Measurements from ENCODE around the gene SSR1.

DNA sequence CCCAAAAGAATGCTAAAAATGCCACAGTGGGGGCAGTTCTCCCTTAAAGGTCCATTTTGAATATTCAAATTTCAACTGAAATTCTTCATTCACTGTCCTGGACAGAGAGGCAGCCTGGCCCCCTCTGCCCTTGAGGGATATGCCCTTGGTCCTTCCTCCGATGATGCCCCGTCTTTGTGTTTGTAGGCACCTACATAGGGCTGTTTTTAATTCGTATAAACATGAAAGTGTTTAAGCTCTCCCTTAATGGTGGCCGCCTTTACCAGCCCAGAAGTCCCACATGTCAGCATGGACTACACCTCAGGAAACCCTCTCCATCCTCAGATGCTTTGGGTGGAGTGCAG is 70.2 kb downstream of the SSR1 start:
- TF ChIP-seq, protein P1, sequence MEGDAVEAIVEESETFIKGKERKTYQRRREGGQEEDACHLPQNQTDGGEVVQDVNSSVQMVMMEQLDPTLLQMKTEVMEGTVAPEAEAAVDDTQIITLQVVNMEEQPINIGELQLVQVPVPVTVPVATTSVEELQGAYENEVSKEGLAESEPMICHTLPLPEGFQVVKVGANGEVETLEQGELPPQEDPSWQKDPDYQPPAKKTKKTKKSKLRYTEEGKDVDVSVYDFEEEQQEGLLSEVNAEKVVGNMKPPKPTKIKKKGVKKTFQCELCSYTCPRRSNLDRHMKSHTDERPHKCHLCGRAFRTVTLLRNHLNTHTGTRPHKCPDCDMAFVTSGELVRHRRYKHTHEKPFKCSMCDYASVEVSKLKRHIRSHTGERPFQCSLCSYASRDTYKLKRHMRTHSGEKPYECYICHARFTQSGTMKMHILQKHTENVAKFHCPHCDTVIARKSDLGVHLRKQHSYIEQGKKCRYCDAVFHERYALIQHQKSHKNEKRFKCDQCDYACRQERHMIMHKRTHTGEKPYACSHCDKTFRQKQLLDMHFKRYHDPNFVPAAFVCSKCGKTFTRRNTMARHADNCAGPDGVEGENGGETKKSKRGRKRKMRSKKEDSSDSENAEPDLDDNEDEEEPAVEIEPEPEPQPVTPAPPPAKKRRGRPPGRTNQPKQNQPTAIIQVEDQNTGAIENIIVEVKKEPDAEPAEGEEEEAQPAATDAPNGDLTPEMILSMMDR (IDR thresholded peaks at IDR 0.05): no peak
- TF ChIP-seq POLR2AphosphoS5 (IDR thresholded peaks at IDR 0.05) (no peak), POLR2A (IDR thresholded peaks at IDR 0.05) (no peak), EP300 (IDR thresholded peaks at IDR 0.05) (no peak)
